DMS79 (cell line): ENCODE data around the gene OST4.

Experiments
- DNase-seq: peaks from one replicate; lab custom pipeline; 2025; lab: John Stamatoyannopoulos, UW

Gene OST4

GRCh38 chr2:27051902-27052645, 19.4 kb downstream of the OST4 start:
- no peak for DNase-seq

GRCh38 chr2:27050996-27051901, 20.2 kb downstream of the OST4 start, which contains the start of gene AGBL5:
Gene AGBL5 (plus strand): TSS chr2:27051668. CDS start chr2:27052959, 1,291 bp downstream.
- DNase-seq: peak; percentile 90

DNA sequence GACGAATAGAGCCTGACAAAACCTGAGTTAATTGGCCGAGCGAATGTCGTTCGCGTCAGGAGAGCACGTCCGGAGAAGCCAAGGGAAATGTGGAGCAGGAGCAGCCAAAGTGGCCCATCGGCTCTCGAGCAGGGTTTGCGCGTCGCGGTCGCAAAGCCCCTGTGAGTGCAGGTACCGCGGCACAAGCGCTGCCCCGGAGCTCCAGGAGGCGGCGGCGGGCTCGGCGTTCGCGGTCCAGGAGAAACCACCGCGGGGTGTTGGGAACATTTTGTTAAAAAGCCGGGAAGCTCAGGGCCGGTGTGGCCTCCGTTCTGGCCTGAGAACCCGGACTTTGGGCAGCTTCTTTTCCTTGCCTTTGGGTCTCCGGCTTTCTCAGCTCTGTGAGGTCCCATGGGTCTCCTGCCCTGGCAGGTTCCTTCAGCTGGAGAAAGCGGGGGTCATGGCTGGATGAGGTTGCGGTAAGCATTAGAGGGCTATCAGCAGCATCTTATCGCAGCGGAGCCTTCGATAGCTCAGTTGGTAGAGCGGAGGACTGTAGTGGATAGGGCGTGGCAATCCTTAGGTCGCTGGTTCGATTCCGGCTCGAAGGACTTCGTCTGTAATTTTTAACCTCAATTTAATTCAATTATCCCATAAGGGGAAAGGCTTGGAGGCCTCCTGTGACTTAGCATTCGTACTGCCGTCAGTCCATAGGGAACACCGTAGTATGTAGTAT, 21.0 kb downstream of the OST4 start:
- DNase-seq: peak; percentile 85

DNA sequence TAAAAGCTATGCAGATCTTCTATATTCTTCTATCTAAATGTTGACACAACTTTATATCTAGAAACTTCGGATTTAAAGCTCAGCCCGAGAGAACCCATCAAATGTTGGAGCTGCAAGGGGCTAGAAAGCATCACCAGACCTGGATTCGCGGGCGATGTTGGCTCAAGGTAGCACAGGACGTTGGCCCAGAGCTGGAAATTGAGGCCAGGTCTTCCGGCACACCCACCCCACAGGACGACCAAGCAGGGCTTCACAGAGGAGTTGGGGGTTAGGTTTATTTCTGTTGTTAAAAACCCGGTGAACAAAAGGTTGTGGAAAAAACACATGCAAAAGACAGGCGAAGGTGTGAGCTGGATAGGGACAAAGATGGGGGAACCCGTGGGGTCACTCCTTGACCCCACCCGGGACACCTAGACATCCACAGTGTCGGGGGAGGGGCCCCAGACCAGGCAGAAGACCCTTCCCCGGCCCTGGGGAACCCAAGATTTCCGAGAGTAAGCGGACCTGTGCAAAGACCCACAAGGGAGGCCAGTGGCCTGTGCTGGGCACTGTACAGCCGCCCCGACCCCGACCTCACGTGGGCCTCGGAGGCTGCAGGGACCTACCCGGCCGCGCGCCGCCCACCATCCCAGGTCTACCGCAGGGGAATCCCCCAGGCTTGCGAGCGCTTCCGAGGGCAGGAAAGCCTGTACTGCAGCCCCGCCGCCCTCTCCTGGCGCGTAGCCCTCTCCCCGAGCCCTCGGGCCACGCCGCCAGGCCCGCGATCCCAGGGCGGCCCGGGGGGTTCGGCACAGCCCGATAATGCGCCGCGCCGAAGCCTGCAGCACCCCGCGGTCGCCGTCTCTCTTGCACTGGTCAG, 21.8 kb downstream of the OST4 start:
- DNase-seq: no peak

- no peak for DNase-seq
Observed at GRCh38 chr2:27042985-27043634, 28.3 kb downstream of the OST4 start.

GRCh38 chr2:27042159-27042661, 29.2 kb downstream of the OST4 start:
- DNase-seq: peak; percentile 97

DNA sequence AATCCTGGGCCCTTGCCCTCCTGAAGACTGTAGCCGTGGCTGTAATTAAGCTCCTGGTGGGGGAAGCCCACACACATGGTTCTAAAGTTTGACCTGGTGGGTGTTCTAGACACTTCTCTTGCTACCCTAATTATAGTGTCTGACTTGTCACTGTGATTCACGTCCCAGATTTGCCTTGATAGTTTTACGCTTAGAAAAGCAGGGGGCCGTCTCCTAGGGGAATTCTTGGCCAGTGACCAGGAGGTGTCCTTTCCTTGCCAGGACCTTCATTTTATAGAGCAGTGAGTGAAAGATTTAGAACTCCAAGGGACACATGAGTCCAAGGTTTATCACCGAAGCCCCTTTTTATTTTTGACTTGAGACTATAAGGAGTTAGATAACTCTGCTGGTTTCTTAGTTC, 29.7 kb downstream of the OST4 start:
- no peak for DNase-seq

- no peak for DNase-seq
Observed at GRCh38 chr2:27040282-27040681, 31.2 kb downstream of the OST4 start.

DNA sequence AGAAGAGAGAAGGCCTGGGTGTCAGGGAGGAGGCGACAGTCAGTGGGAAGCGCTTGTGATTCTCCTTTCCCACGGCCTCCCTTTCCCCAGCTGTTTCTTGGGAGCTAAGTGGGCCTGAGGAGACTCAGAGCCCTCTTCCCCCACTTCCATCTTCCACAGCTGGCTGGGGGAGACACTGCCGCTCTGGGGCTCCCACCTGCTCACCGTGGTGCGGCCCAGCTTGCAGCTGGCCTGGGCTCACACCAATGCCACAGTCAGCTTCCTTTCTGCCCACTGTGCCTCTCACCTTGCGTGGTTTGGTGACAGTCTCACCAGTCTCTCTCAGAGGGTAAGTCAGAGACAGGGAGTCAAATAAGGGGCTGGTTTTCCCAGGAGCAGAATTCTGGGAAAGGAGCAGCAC, 31.6 kb downstream of the OST4 start:
- no peak for DNase-seq

GRCh38 chr2:27039426-27039825, 32.0 kb downstream of the OST4 start:
- DNase-seq: no peak

GRCh38 chr2:27038631-27039339, 32.7 kb downstream of the OST4 start:
- DNase-seq: no peak

- no peak for DNase-seq
Observed at GRCh38 chr2:27038012-27038411, 33.4 kb downstream of the OST4 start.

GRCh38 chr2:27033253-27033852, 38.1 kb downstream of the OST4 start:
- no peak for DNase-seq

DNA sequence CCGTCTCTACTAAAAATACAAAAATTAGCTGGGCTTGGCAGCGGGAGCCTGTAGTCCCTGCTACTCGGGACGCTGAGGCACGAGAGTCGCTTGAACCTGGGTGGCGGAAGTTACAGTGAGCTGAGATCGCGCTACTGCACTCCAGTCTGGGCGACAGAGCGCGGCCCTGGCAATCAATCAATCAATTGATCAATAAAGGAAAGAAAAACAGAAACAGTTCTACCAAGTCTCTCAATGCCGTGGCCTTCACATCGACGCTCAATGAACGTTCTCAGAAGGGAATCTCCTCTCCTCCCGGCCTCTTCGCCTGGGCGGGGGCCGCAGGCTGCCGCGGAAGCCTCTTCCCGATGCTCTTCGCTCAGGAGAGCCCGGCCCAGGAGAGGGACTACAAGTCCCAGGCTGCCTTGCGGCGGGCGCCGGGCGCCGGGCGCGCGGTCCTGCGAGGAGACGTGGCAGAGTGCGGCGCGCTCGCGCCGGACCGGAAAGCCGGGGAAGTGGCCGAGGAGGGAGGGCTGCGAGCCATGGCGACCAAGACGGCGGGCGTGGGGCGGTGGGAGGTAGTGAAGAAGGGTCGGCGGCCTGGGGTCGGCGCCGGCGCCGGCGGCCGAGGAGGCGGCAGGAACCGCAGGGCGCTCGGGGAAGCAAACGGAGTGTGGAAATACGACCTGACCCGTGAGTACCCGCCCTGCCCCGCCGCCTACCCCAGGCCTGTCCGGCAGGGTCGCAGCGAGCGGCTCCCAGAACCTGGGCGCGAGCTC, 38.8 kb downstream of the OST4 start, which contains the start of gene TMEM214:
TSS of gene TMEM214 (plus strand) at position 471 of the 758 bp plus-strand sequence. CDS start at position 522, 51 bp downstream.
- DNase-seq: peak; percentile 46

GRCh38 chr2:27029051-27029450, 42.4 kb downstream of the OST4 start:
- DNase-seq: no peak

GRCh38 chr2:27027211-27027651, 44.2 kb downstream of the OST4 start:
- no peak for DNase-seq

- DNase-seq: no peak
Observed at GRCh38 chr2:27025861-27026851, 45.3 kb downstream of the OST4 start.
